OCI-LY7 (cell line): ENCODE measurements around the gene ATOSB. TPM values are rescaled to one million over a fixed set of nuclear protein-coding genes. Genes with fewer than 3 reads are reported as not detected.

Source experiments
- BruUV-seq: library from RNA; stranded (reverse); fragments of 400-500 nt; replicated peaks from 2 replicates; lab custom pipeline; 2021; lab: Mats Ljungman, UMichigan
- CTCF ChIA-PET: fragments of 300-600 bp; sonication (Branson Sonifier 250); formaldehyde crosslinking; loops from one replicate; lab custom pipeline; 2022; ENCODE audit warnings: antibody characterized with exemption; ENCODE audit not compliant: unreplicated experiment; lab: Charles Lee
- POLR2A ChIA-PET: fragments of 300-600 bp; sonication (Branson Sonifier 250); formaldehyde crosslinking; loops from one replicate; lab custom pipeline; 2022; ENCODE audit warnings: antibody characterized with exemption; lab: Charles Lee
- DNase-seq: peaks from one replicate; pipeline ENCODE4 v3.0.0-alpha.2; 2015; ENCODE audit warnings: low spot score
- H2AFZ ChIP-seq: fragments of 200-600 bp; sonication (generic), shearing (Covaris generic); 2 replicates; pipeline ENCODE4 v1.6.1; 2014; ENCODE audit warnings: mild to moderate bottlenecking, antibody characterized with exemption, low read length, moderate library complexity
- H3K27ac ChIP-seq: fragments of 200-600 bp; sonication (generic); 2 replicates; pipeline ENCODE4 v1.5.1; 2014; ENCODE audit warnings: mixed run types, low read depth, mild to moderate bottlenecking, moderate library complexity, low read length, inconsistent platforms; ENCODE audit not compliant: poor library complexity, severe bottlenecking
- H3K36me3 ChIP-seq: fragments of 200-600 bp; sonication (generic); 2 replicates; pipeline ENCODE4 v1.6.1; 2014; ENCODE audit warnings: mild to moderate bottlenecking, antibody characterized with exemption, low read length, moderate library complexity, mixed read lengths; ENCODE audit not compliant: insufficient read depth
- H3K4me1 ChIP-seq: fragments of 200-600 bp; sonication (generic); 2 replicates; pipeline ENCODE4 v1.5.1; 2014; ENCODE audit warnings: mild to moderate bottlenecking, low read length; ENCODE audit not compliant: insufficient read depth, poor library complexity, severe bottlenecking
- H3K4me2 ChIP-seq: fragments of 200-600 bp; sonication (generic); 2 replicates; pipeline ENCODE4 v1.6.1; 2014; ENCODE audit warnings: mild to moderate bottlenecking, low read length
- H3K4me3 ChIP-seq: fragments of 200-600 bp; sonication (generic); 2 replicates; pipeline ENCODE4 v1.5.1; 2014; ENCODE audit warnings: mild to moderate bottlenecking, low read depth, low read length; ENCODE audit not compliant: poor library complexity, severe bottlenecking
- H3K79me2 ChIP-seq: fragments of 200-600 bp; sonication (generic); 2 replicates; pipeline ENCODE4 v1.6.1; 2016; ENCODE audit warnings: low read depth, mild to moderate bottlenecking, low read length, moderate library complexity, mixed read lengths; ENCODE audit not compliant: insufficient read depth
- H3K9me2 ChIP-seq: fragments of 200-600 bp; sonication (generic); 2 replicates; pipeline ENCODE4 v1.6.1; 2016; ENCODE audit warnings: mild to moderate bottlenecking, low read length, mixed read lengths; ENCODE audit not compliant: insufficient read depth
- H3K9me3 ChIP-seq: fragments of 200-600 bp; sonication (generic); 2 replicates; pipeline ENCODE4 v1.6.1; 2014; ENCODE audit warnings: mild to moderate bottlenecking, mixed run types, low read length, mixed read lengths
- H4K20me1 ChIP-seq: fragments of 200-600 bp; sonication (generic); 2 replicates; pipeline ENCODE4 v1.6.1; 2014; ENCODE audit warnings: mild to moderate bottlenecking, antibody characterized with exemption, low read length, moderate library complexity, mixed read lengths; ENCODE audit not compliant: insufficient read depth
- CTCF ChIP-seq: fragments of 200-600 bp; sonication (generic); conservative IDR thresholded peaks from 2 replicates; pipeline ENCODE4 v1.5.1; 2014; ENCODE audit warnings: mild to moderate bottlenecking, antibody characterized with exemption, low read length, moderate library complexity, mixed read lengths
- EZH2phosphoT487 ChIP-seq: fragments of 200-600 bp; sonication (generic); IDR thresholded peaks from 2 replicates; pipeline ENCODE4 v1.6.1; 2018; ENCODE audit warnings: low read depth, borderline replicate concordance, mild to moderate bottlenecking, mixed run types, antibody characterized with exemption, low read length, moderate library complexity, mixed read lengths
- intact Hi-C: fragments of 100-400 bp; cut with micrococcal nuclease; formaldehyde crosslinking; loops from one replicate; pipeline ENCODE4 v1.10.0; 2022; ENCODE audit not compliant: unreplicated experiment
- total RNA-seq, 2 experiments: library from RNA; depleted of rRNA in 1 of 2; stranded (reverse); fragments of >200 nt in 1 of 2; shearing (Covaris generic) in 1 of 2; gene quantifications; 2 replicates each; pipeline ENCODE4 v1.2.3, GENCODE V29; 2014 to 2022

ATOSB gene
- total RNA-seq, 2 experiments from 2014 or later, result 1.4 to 4.7 TPM

- Histone ChIP-seq H3K79me2 (no peaks in the 10 kb centered on the region; the same call in 1 of the 2 replicates), H4K20me1 (no peaks in the 10 kb centered on the region), H3K27ac (no peak overlapping the region), H3K9me2 (no peaks in the 10 kb centered on the region), H3K4me2 (no peak overlapping the region), H3K4me3 (no peak overlapping the region), H3K4me1 (peaks cover 11% of the 10 kb centered on the region), H2AFZ (no peak overlapping the region), H3K36me3 (peaks cover 61% of the 10 kb centered on the region), H3K9me3 (no peaks in the 10 kb centered on the region)
- no TSS peak for BruUV-seq
- TF ChIP-seq EZH2phosphoT487 (no peak), CTCF (no peak)
- CTCF ChIA-PET, result no interaction called here
- POLR2A ChIA-PET, result interaction anchor here (5.7 kb wide), 1 partner anchor 13 kb away, joined by 32 read pairs; the partner anchor contains the start of gene FANCG
- intact Hi-C loops, result no loop called here
- DNase-seq, result no peak
Observed at GRCh38 chr9:35091536-35091935, 24.1 kb downstream of the ATOSB start.

- no peak overlapping the region for H3K4me3 ChIP-seq
- H3K27ac ChIP-seq, result no peak overlapping the region
- no peak overlapping the region for H2AFZ ChIP-seq
- no peaks in the 10 kb centered on the region for H4K20me1 ChIP-seq
- intact Hi-C loops, result no loop called here
- TF ChIP-seq CTCF (no peak), EZH2phosphoT487 (no peak)
- no peaks in the 10 kb centered on the region for H3K9me3 ChIP-seq
- ChIA-PET POLR2A (no interaction called here), CTCF (no interaction called here)
- H3K4me2 ChIP-seq, result no peak overlapping the region
- no peaks in the 10 kb centered on the region for H3K4me1 ChIP-seq
- DNase-seq, result no peak
- no peaks in the 10 kb centered on the region for H3K9me2 ChIP-seq
- peaks cover 69% of the 10 kb centered on the region for H3K36me3 ChIP-seq
- no TSS peak for BruUV-seq
- no peaks in the 10 kb centered on the region for H3K79me2 ChIP-seq
Observed at GRCh38 chr9:35089434-35089833, 26.2 kb downstream of the ATOSB start.

GRCh38 chr9:35085078-35085477 lies 30.6 kb downstream of the ATOSB start:
- BruUV-seq, result no TSS peak
- peaks cover 11% of the 10 kb centered on the region for H3K4me1 ChIP-seq
- no peak for DNase-seq
- ChIA-PET CTCF (no interaction called here), POLR2A (no interaction called here)
- H3K79me2 ChIP-seq, result no peaks in the 10 kb centered on the region
- TF ChIP-seq EZH2phosphoT487 (no peak), CTCF (no peak)
- no peak overlapping the region for H3K4me2 ChIP-seq
- intact Hi-C loops, result no loop called here
- no peak overlapping the region for H3K27ac ChIP-seq
- H4K20me1 ChIP-seq, result no peaks in the 10 kb centered on the region
- H3K9me3 ChIP-seq, result no peaks in the 10 kb centered on the region
- H3K36me3 ChIP-seq, result peaks cover 29% of the 10 kb centered on the region
- H2AFZ ChIP-seq, result no peak overlapping the region
- no peak overlapping the region for H3K4me3 ChIP-seq
- no peaks in the 10 kb centered on the region for H3K9me2 ChIP-seq
